Measurements from ENCODE around the gene DDX27. TPM values are rescaled to one million over a fixed set of nuclear protein-coding genes. Genes with fewer than 3 reads are reported as not detected.

DDX27 gene
- total and polyA plus RNA-seq, 2 of the 13 experiments (the other 11 are each of a cell fraction or from before 2014, with no cell fraction given) = 42.6 to 72.8 TPM

DNA sequence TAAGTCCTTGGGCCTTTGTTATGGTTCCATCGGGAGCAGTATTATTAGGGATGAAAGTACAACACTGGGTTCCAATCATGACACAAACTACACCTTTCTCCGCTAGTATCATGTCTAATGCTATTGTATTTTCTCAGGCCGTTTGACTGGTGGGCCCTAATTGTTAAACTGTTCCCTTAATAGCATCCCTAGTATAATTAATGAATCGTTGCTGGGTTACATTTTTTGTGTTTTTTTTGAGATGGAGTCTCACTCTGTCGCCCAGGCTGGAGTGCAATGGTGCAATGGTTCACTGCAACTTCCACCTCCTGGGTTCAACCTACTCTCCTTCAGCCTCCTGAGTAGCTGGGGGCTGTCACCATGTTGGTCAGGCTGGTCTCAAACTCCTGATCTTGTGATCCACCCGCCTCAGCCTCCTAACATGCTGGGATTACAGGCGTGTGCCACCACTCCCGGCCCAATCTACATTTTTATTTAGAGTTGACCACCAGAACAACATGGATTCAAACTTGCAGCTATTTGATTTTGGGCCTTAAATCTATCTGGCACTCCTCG lies 62.8 kb downstream of the DDX27 start (continued):
- TF ChIP-seq, protein P1, sequence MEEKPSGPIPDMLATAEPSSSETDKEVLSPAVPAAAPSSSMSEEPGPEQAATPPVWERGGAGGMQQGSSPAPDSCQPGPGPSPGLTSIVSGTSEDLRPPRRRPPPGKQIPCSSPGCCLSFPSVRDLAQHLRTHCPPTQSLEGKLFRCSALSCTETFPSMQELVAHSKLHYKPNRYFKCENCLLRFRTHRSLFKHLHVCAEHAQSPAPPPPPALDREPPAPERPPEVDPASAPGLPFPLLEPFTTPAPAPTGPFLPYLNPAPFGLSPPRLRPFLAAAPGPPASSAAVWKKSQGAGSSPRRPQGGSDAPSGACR (CRISPR knock-in tag; IDR thresholded peaks at IDR 0.05) = 0 out of 2 replicates have a peak, but pooled peaks have one; percentile 18
- TF ChIP-seq PRPF4 (IDR thresholded peaks at IDR 0.05; ENCODE audit: low read depth, low read length, poor library complexity, severe bottlenecking) = no peak
- peak; percentile 32; the same call in 1 of the 2 replicates for TF ChIP-seq MED1 (CRISPR knock-in tag; IDR thresholded peaks at IDR 0.05)
- 0 out of 2 replicates have a peak, but pooled peaks have one; percentile 0 for TF ChIP-seq KMT2A (CRISPR knock-in tag; IDR thresholded peaks at IDR 0.05)
- TF ChIP-seq U2AF1 (optimal IDR thresholded peaks at IDR 0.05; ENCODE audit: low read depth, low read length) = peak; percentile 23
- TF ChIP-seq ZNF44 (CRISPR knock-in tag; IDR thresholded peaks at IDR 0.05) = 0 out of 2 replicates have a peak, but pooled peaks have one; percentile 17
- no peak for TF ChIP-seq ZNF567 (CRISPR knock-in tag; IDR thresholded peaks at IDR 0.05; ENCODE audit: borderline replicate concordance)
- TF ChIP-seq, protein P2, sequence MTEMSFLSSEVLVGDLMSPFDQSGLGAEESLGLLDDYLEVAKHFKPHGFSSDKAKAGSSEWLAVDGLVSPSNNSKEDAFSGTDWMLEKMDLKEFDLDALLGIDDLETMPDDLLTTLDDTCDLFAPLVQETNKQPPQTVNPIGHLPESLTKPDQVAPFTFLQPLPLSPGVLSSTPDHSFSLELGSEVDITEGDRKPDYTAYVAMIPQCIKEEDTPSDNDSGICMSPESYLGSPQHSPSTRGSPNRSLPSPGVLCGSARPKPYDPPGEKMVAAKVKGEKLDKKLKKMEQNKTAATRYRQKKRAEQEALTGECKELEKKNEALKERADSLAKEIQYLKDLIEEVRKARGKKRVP (CRISPR knock-in tag; IDR thresholded peaks at IDR 0.05) = 0 out of 4 replicates have a peak, but pooled peaks of 1 of the 2 experiments have one; percentile 35
- no peak for TF ChIP-seq SNAPC2 (CRISPR knock-in tag; IDR thresholded peaks at IDR 0.05)
- TF ChIP-seq PHF21A (CRISPR knock-in tag; IDR thresholded peaks at IDR 0.05) = no peak
- no peak for TF ChIP-seq NFATC3 (CRISPR knock-in tag; IDR thresholded peaks at IDR 0.05)
- 0 out of 2 replicates have a peak, but pooled peaks have one; percentile 31 for TF ChIP-seq HOXA5 (CRISPR knock-in tag; IDR thresholded peaks at IDR 0.05)
- peak; percentile 42; the same call in 1 of the 2 replicates for TF ChIP-seq ZNF790 (CRISPR knock-in tag; IDR thresholded peaks at IDR 0.05; ENCODE audit: borderline replicate concordance)
- TF ChIP-seq FLYWCH1 (CRISPR knock-in tag; IDR thresholded peaks at IDR 0.05) = no peak
- no peak for TF ChIP-seq SCMH1 (CRISPR knock-in tag; IDR thresholded peaks at IDR 0.05; ENCODE audit: borderline replicate concordance)
- TF ChIP-seq THYN1 (CRISPR knock-in tag; IDR thresholded peaks at IDR 0.05; ENCODE audit: borderline replicate concordance, low read depth) = no peak
- TF ChIP-seq, protein P3, sequence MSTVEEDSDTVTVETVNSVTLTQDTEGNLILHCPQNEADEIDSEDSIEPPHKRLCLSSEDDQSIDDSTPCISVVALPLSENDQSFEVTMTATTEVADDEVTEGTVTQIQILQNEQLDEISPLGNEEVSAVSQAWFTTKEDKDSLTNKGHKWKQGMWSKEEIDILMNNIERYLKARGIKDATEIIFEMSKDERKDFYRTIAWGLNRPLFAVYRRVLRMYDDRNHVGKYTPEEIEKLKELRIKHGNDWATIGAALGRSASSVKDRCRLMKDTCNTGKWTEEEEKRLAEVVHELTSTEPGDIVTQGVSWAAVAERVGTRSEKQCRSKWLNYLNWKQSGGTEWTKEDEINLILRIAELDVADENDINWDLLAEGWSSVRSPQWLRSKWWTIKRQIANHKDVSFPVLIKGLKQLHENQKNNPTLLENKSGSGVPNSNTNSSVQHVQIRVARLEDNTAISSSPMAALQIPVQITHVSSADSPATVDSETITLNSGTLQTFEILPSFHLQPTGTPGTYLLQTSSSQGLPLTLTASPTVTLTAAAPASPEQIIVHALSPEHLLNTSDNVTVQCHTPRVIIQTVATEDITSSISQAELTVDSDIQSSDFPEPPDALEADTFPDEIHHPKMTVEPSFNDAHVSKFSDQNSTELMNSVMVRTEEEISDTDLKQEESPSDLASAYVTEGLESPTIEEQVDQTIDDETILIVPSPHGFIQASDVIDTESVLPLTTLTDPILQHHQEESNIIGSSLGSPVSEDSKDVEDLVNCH (CRISPR knock-in tag; IDR thresholded peaks at IDR 0.05) = no peak
- TF ChIP-seq KAT8 (CRISPR knock-in tag; IDR thresholded peaks at IDR 0.05) = no peak
- TF ChIP-seq PCBP1 (IDR thresholded peaks at IDR 0.05; ENCODE audit: borderline replicate concordance, low read depth, low read length) = no peak
- no peak for TF ChIP-seq SP1 (IDR thresholded peaks at IDR 0.05)
- TF ChIP-seq SP1 (CRISPR knock-in tag; IDR thresholded peaks at IDR 0.05) = peak; percentile 23; the same call in 1 of the 2 replicates
- TF ChIP-seq, protein P4, sequence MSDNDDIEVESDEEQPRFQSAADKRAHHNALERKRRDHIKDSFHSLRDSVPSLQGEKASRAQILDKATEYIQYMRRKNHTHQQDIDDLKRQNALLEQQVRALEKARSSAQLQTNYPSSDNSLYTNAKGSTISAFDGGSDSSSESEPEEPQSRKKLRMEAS (IDR thresholded peaks at IDR 0.05) = no peak
- TF ChIP-seq, protein P5, sequence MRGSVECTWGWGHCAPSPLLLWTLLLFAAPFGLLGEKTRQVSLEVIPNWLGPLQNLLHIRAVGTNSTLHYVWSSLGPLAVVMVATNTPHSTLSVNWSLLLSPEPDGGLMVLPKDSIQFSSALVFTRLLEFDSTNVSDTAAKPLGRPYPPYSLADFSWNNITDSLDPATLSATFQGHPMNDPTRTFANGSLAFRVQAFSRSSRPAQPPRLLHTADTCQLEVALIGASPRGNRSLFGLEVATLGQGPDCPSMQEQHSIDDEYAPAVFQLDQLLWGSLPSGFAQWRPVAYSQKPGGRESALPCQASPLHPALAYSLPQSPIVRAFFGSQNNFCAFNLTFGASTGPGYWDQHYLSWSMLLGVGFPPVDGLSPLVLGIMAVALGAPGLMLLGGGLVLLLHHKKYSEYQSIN (CRISPR knock-in tag; IDR thresholded peaks at IDR 0.05; ENCODE audit: borderline replicate concordance) = no peak
- 0 out of 2 replicates have a peak, but pooled peaks have one; percentile 1 for TF ChIP-seq MIER3 (CRISPR knock-in tag; IDR thresholded peaks at IDR 0.05; ENCODE audit: borderline replicate concordance)
- TF ChIP-seq SPEN (CRISPR knock-in tag; IDR thresholded peaks at IDR 0.05; ENCODE audit: low read depth) = no peak
- 0 out of 2 replicates have a peak, but pooled peaks have one; percentile 4 for TF ChIP-seq PRMT3 (CRISPR knock-in tag; IDR thresholded peaks at IDR 0.05; ENCODE audit: borderline replicate concordance, low read depth)
